Activated CD4-positive, alpha-beta T cell treated with anti-CD3 and anti-CD28 coated beads, Interleukin-2, amount 10 ng/mL, durations not matched to agents 7 days and 5 days (primary cell): ENCODE data around the gene CLCA1. TPM values are rescaled to one million over a fixed set of nuclear protein-coding genes. Genes with fewer than 3 reads are reported as not detected.
A peak's percentile ranks its signal among the peaks of the same experiment; 100 is the strongest.

Experiments
- CTCF ChIA-PET: fragments of 350-600 bp; sonication (Branson Sonifier 250); formaldehyde crosslinking; loops from one replicate; lab custom pipeline; 2021; ENCODE audit warnings: antibody characterized with exemption; lab: Charles Lee
- POLR2A ChIA-PET: fragments of 350-600 bp; sonication (Branson Sonifier 250); formaldehyde crosslinking; loops from one replicate; lab custom pipeline; 2021; ENCODE audit warnings: antibody characterized with exemption; lab: Charles Lee
- DNase-seq: peaks from one replicate; pipeline ENCODE4 v3.0.0-alpha.2; 2020
- H3K27ac Mint-ChIP-seq: one replicate; pipeline ENCODE4 v1.8.0; 2021; ENCODE audit warnings: mild to moderate bottlenecking, moderate library complexity, mixed read lengths
- H3K27me3 Mint-ChIP-seq: one replicate; pipeline ENCODE4 v1.8.0; 2021; ENCODE audit warnings: mixed read lengths
- H3K36me3 Mint-ChIP-seq: one replicate; pipeline ENCODE4 v1.8.0; 2021; ENCODE audit warnings: low read depth, mixed read lengths
- H3K4me1 Mint-ChIP-seq: one replicate; pipeline ENCODE4 v1.8.0; 2021; ENCODE audit warnings: mixed read lengths
- H3K4me3 Mint-ChIP-seq: one replicate; pipeline ENCODE4 v1.8.0; 2021; ENCODE audit warnings: mild to moderate bottlenecking, moderate library complexity, mixed read lengths
- H3K9me3 Mint-ChIP-seq: one replicate; pipeline ENCODE4 v1.8.0; 2021; ENCODE audit warnings: mixed read lengths
- total RNA-seq, 2 experiments: library from RNA; stranded (reverse); gene quantifications; one replicate each; pipeline ENCODE4 v1.2.3, GENCODE V29; 2021

The CLCA1 gene
- not detected for total RNA-seq

- H3K27me3 Mint-ChIP-seq: peaks cover 12% of the 10 kb centered on the region
- CTCF ChIA-PET: interaction anchor here (0.5 kb wide), 1 partner anchor 33 kb away, joined by 3 read pairs; no protein-coding TSS in a partner anchor
Observed at GRCh38 chr1:86468501-86468977, at the start of gene CLCA1. CLCA1 (plus strand) TSS chr1:86468927; CDS start chr1:86468972, 45 bp downstream.

GRCh38 chr1:86419277-86419903, 49.3 kb upstream of the CLCA1 start:
- H3K4me3 Mint-ChIP-seq: no peak overlapping the region
- DNase-seq: peak; percentile 69
- POLR2A ChIA-PET: no interaction called here

More at GRCh38 chr1:86468501-86468977, at the start of gene CLCA1:
- POLR2A ChIA-PET: no interaction called here
- H3K9me3 Mint-ChIP-seq: no peaks in the 10 kb centered on the region
- H3K27ac Mint-ChIP-seq: no peak within 1 kb of the TSS
- no peaks in the 10 kb centered on the region for H3K36me3 Mint-ChIP-seq
- H3K4me3 Mint-ChIP-seq: no peak within 1 kb of the TSS
- H3K4me1 Mint-ChIP-seq: no peaks in the 10 kb centered on the region
- no peak for DNase-seq

GRCh38 chr1:86421601-86422280, 47.0 kb upstream of the CLCA1 start:
- ChIA-PET POLR2A (no interaction called here), CTCF (interaction anchor here (1.0 to 1.3 kb wide), 2 partner anchors 9 to 25 kb away, joined by 3 read pairs; no protein-coding TSS in a partner anchor)

More at GRCh38 chr1:86419277-86419903, 49.3 kb upstream of the CLCA1 start:
- Mint-ChIP-seq H3K27ac (peak overlapping the region; percentile 61), H3K9me3 (no peaks in the 10 kb centered on the region), H3K4me1 (peaks cover 2% of the 10 kb centered on the region), H3K27me3 (no peaks in the 10 kb centered on the region), H3K36me3 (no peaks in the 10 kb centered on the region)
- CTCF ChIA-PET: interaction anchor here (0.9 to 1.0 kb wide), 2 partner anchors 9 to 17 kb away, joined by 3 read pairs; no protein-coding TSS in a partner anchor

GRCh38 chr1:86423473-86423872, 45.3 kb upstream of the CLCA1 start:
- Mint-ChIP-seq H3K36me3 (no peaks in the 10 kb centered on the region), H3K9me3 (no peaks in the 10 kb centered on the region), H3K4me1 (peaks cover 2% of the 10 kb centered on the region), H3K27ac (no peak overlapping the region), H3K27me3 (peaks cover 6% of the 10 kb centered on the region), H3K4me3 (no peak overlapping the region)
- POLR2A ChIA-PET: no interaction called here
- CTCF ChIA-PET: interaction anchor here (1.0 kb wide), 1 partner anchor 14 kb away, joined by 4 read pairs; no protein-coding TSS in a partner anchor
- no peak for DNase-seq

More at GRCh38 chr1:86421601-86422280, 47.0 kb upstream of the CLCA1 start:
- peaks cover 6% of the 10 kb centered on the region for H3K27me3 Mint-ChIP-seq
- H3K9me3 Mint-ChIP-seq: no peaks in the 10 kb centered on the region
- no peak overlapping the region for H3K4me3 Mint-ChIP-seq
- DNase-seq: no peak
- peaks cover 2% of the 10 kb centered on the region for H3K4me1 Mint-ChIP-seq
- H3K36me3 Mint-ChIP-seq: no peaks in the 10 kb centered on the region
- H3K27ac Mint-ChIP-seq: no peak overlapping the region

GRCh38 chr1:86423873-86424272, 44.9 kb upstream of the CLCA1 start, which contains the start of gene CLCA2:
CLCA2 (plus strand) TSS chr1:86424171; CDS start chr1:86424248, 77 bp downstream.
- ChIA-PET CTCF (interaction anchor here (1.0 kb wide), 1 partner anchor 14 kb away, joined by 4 read pairs; no protein-coding TSS in a partner anchor), POLR2A (no interaction called here)
- no peak within 1 kb of the TSS for H3K4me3 Mint-ChIP-seq
- H3K27me3 Mint-ChIP-seq: peaks cover 6% of the 10 kb centered on the region
- no peak for DNase-seq
- peaks cover 2% of the 10 kb centered on the region for H3K4me1 Mint-ChIP-seq
- H3K36me3 Mint-ChIP-seq: no peaks in the 10 kb centered on the region
- H3K9me3 Mint-ChIP-seq: no peaks in the 10 kb centered on the region
- no peak within 1 kb of the TSS for H3K27ac Mint-ChIP-seq

GRCh38 chr1:86429122-86429725, 39.5 kb upstream of the CLCA1 start:
- no peaks in the 10 kb centered on the region for H3K4me1 Mint-ChIP-seq
- no peak overlapping the region for H3K4me3 Mint-ChIP-seq
- ChIA-PET CTCF (no interaction called here), POLR2A (no interaction called here)
- peaks cover 8% of the 10 kb centered on the region for H3K27me3 Mint-ChIP-seq
- no peaks in the 10 kb centered on the region for H3K9me3 Mint-ChIP-seq
- H3K36me3 Mint-ChIP-seq: no peaks in the 10 kb centered on the region
- no peak overlapping the region for H3K27ac Mint-ChIP-seq
- DNase-seq: no peak

- H3K27me3 Mint-ChIP-seq: peaks cover 10% of the 10 kb centered on the region
- no peaks in the 10 kb centered on the region for H3K9me3 Mint-ChIP-seq
- DNase-seq: no peak
- H3K4me1 Mint-ChIP-seq: no peaks in the 10 kb centered on the region
- ChIA-PET POLR2A (no interaction called here), CTCF (interaction anchor here (1.1 kb wide), 1 partner anchor 8 kb away, joined by 3 read pairs; no protein-coding TSS in a partner anchor)
- H3K27ac Mint-ChIP-seq: no peak overlapping the region
- no peak overlapping the region for H3K4me3 Mint-ChIP-seq
- H3K36me3 Mint-ChIP-seq: no peaks in the 10 kb centered on the region
Observed at GRCh38 chr1:86429835-86430234, 38.9 kb upstream of the CLCA1 start.

- ChIA-PET POLR2A (no interaction called here), CTCF (interaction anchor here (1.1 kb wide), 1 partner anchor 9 kb away, joined by 3 read pairs; no protein-coding TSS in a partner anchor)
- no peaks in the 10 kb centered on the region for H3K4me1 Mint-ChIP-seq
Observed at GRCh38 chr1:86430376-86430775, 38.4 kb upstream of the CLCA1 start.

GRCh38 chr1:86434059-86434458, 34.7 kb upstream of the CLCA1 start:
- ChIA-PET POLR2A (no interaction called here), CTCF (no interaction called here)
- no peak overlapping the region for H3K4me3 Mint-ChIP-seq
- peaks cover 14% of the 10 kb centered on the region for H3K27me3 Mint-ChIP-seq
- DNase-seq: no peak
- H3K27ac Mint-ChIP-seq: no peak overlapping the region
- no peaks in the 10 kb centered on the region for H3K4me1 Mint-ChIP-seq
- H3K36me3 Mint-ChIP-seq: no peaks in the 10 kb centered on the region
- no peaks in the 10 kb centered on the region for H3K9me3 Mint-ChIP-seq

More at GRCh38 chr1:86430376-86430775, 38.4 kb upstream of the CLCA1 start:
- H3K9me3 Mint-ChIP-seq: no peaks in the 10 kb centered on the region
- peaks cover 8% of the 10 kb centered on the region for H3K27me3 Mint-ChIP-seq
- no peak overlapping the region for H3K27ac Mint-ChIP-seq
- no peak overlapping the region for H3K4me3 Mint-ChIP-seq
- H3K36me3 Mint-ChIP-seq: no peaks in the 10 kb centered on the region
- no peak for DNase-seq

- Mint-ChIP-seq H3K36me3 (no peaks in the 10 kb centered on the region), H3K27ac (no peak overlapping the region), H3K9me3 (no peaks in the 10 kb centered on the region), H3K4me1 (no peaks in the 10 kb centered on the region), H3K4me3 (no peak overlapping the region), H3K27me3 (peaks cover 17% of the 10 kb centered on the region)
- DNase-seq: no peak
- ChIA-PET CTCF (interaction anchor here (1.2 kb wide), 1 partner anchor 51 kb away, joined by 4 read pairs; no protein-coding TSS in a partner anchor), POLR2A (no interaction called here)
Observed at GRCh38 chr1:86435327-86435726, 33.4 kb upstream of the CLCA1 start.

GRCh38 chr1:86436041-86436440, 32.7 kb upstream of the CLCA1 start:
- Mint-ChIP-seq H3K36me3 (no peaks in the 10 kb centered on the region), H3K27me3 (peaks cover 17% of the 10 kb centered on the region), H3K4me3 (no peak overlapping the region), H3K27ac (no peak overlapping the region), H3K9me3 (no peaks in the 10 kb centered on the region), H3K4me1 (no peaks in the 10 kb centered on the region)
- ChIA-PET CTCF (interaction anchor here (1.2 kb wide), 1 partner anchor 52 kb away, joined by 4 read pairs; no protein-coding TSS in a partner anchor), POLR2A (no interaction called here)
- DNase-seq: no peak

GRCh38 chr1:86441581-86441980, 27.1 kb upstream of the CLCA1 start:
- no peaks in the 10 kb centered on the region for H3K9me3 Mint-ChIP-seq
- H3K4me1 Mint-ChIP-seq: peaks cover 10% of the 10 kb centered on the region
- no peaks in the 10 kb centered on the region for H3K36me3 Mint-ChIP-seq
- peak; percentile 65 for DNase-seq
- H3K27me3 Mint-ChIP-seq: peaks cover 12% of the 10 kb centered on the region
- no peak overlapping the region for H3K4me3 Mint-ChIP-seq
- POLR2A ChIA-PET: no interaction called here
- CTCF ChIA-PET: no interaction called here
- H3K27ac Mint-ChIP-seq: peak overlapping the region; percentile 47
